ENCODE measurements around the gene EXOC7. TPM values are rescaled to one million over a fixed set of nuclear protein-coding genes. Genes with fewer than 3 reads are reported as not detected.
A peak's percentile ranks its signal among the peaks of the same experiment; 100 is the strongest.

The EXOC7 gene
- polyA plus RNA-seq, 1 donor (not counting 4 experiments of a cell fraction or from before 2014, with no cell fraction given) = 60.6 TPM

DNA sequence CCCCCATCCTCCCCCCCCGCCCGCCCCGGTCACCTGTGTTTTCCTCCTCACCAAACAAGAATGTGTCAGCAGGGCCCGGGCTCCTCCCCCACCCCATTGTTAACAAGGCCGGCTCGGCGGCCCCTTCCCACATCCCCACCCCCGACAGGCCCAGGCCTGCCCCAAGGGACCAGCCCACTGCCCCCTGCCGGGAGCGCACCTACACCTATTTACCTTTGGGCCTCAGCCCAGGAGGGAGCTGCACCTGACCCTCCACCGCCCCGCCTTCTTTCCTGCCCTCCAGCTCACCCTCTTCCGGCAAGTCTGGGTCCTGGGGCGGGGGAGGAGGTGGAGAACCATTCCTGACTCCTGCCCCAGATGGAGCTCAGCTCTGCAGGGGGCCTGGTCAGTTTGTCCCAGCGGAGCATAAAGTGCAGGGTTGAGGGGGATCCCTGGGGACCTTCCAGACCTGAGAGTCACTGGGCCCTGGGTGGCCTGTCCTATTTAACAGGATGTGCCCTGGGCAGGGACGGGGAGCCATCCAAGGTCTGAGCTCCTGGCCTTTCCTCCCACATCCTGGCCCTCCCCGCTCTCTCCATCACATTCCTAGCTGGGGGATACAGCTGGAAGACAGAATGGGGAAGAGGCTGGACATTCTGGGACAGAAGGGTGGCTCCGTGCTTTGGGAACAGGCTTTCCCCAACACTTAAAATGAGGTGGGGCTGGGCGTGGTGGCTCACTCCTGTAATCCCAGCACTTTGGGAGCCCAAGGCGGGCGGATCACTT is 29.2 kb upstream of the EXOC7 start:
- DNase-seq (ENCODE audit: low read depth, low spot score) (peak; percentile 11), FAIRE-seq (no peak)
- Histone ChIP-seq H3K9me1 (ENCODE audit: control insufficient read depth, extremely low read depth, insufficient read depth, low read length) (no peaks in the 10 kb centered on the region), H3K79me2 (ENCODE audit: control insufficient read depth, insufficient read depth, low read length) (no peaks in the 10 kb centered on the region), H3K4me1 (ENCODE audit: control insufficient read depth, extremely low read depth, insufficient read depth, low read length) (peaks cover 10% of the 10 kb centered on the region), H3K9ac (ENCODE audit: control insufficient read depth, extremely low read depth, insufficient read depth, low read length) (no peak overlapping the region), H2AFZ (ENCODE audit: control insufficient read depth, low read length) (no peak overlapping the region), H3K4me2 (ENCODE audit: control insufficient read depth, extremely low read depth, insufficient read depth, low read depth, low read length) (peak overlapping the region; percentile 66), H3K4me3 (ENCODE audit: control insufficient read depth in 2 of 3, extremely low read depth in 1 of 3, insufficient read depth in 2 of 3, low read depth in 1 of 3, low read length in 3 of 3) (no peak overlapping the region), H4K20me1 (ENCODE audit: control insufficient read depth, extremely low read depth, insufficient read depth, low read length) (no peaks in the 10 kb centered on the region), H3K36me3 (ENCODE audit: control insufficient read depth in 2 of 2, extremely low read depth in 1 of 2, insufficient read depth in 2 of 2, low read length in 2 of 2) (no peaks in the 10 kb centered on the region), H3K27me3 (ENCODE audit: control insufficient read depth, extremely low read depth, insufficient read depth, low read length) (peaks cover 13% of the 10 kb centered on the region), H3K9me3 (ENCODE audit: control insufficient read depth, low read depth, low read length) (no peaks in the 10 kb centered on the region), H3K27ac (ENCODE audit: control insufficient read depth, insufficient read depth, low read length) (no peak overlapping the region)
- dilution Hi-C loops (cut with MboI; ENCODE audit: extremely low pct_ligation_motif_present, low sequenced_read_pairs) = no loop called here
- peak in 2 of 3 experiments; percentile 11 to 17 for TF ChIP-seq CTCF (optimal IDR thresholded peaks at IDR 0.05 in 1 of 3, IDR thresholded peaks at IDR 0.05 in 1 of 3, conservative IDR thresholded peaks at IDR 0.05 in 1 of 3; ENCODE audit: extremely low read depth in 1 of 3, insufficient read depth in 2 of 3, low read length in 3 of 3)
- no peak for TF ChIP-seq EZH2 (IDR thresholded peaks at IDR 0.05; ENCODE audit: low read length)

- Histone ChIP-seq H3K9ac (ENCODE audit: control insufficient read depth, extremely low read depth, insufficient read depth, low read length) (no peak overlapping the region), H3K9me1 (ENCODE audit: control insufficient read depth, extremely low read depth, insufficient read depth, low read length) (no peaks in the 10 kb centered on the region), H2AFZ (ENCODE audit: control insufficient read depth, low read length) (no peak overlapping the region), H3K36me3 (ENCODE audit: control insufficient read depth in 2 of 2, extremely low read depth in 1 of 2, insufficient read depth in 2 of 2, low read length in 2 of 2) (no peaks in the 10 kb centered on the region), H3K27ac (ENCODE audit: control insufficient read depth, insufficient read depth, low read length) (no peak overlapping the region), H3K27me3 (ENCODE audit: control insufficient read depth, extremely low read depth, insufficient read depth, low read length) (peaks cover 6% of the 10 kb centered on the region), H3K4me2 (ENCODE audit: control insufficient read depth, extremely low read depth, insufficient read depth, low read depth, low read length) (peak overlapping the region; percentile 48), H3K4me3 (ENCODE audit: control insufficient read depth in 2 of 3, extremely low read depth in 1 of 3, insufficient read depth in 2 of 3, low read depth in 1 of 3, low read length in 3 of 3) (no peak overlapping the region), H3K9me3 (ENCODE audit: control insufficient read depth, low read depth, low read length) (no peaks in the 10 kb centered on the region), H3K79me2 (ENCODE audit: control insufficient read depth, insufficient read depth, low read length) (no peaks in the 10 kb centered on the region), H4K20me1 (ENCODE audit: control insufficient read depth, extremely low read depth, insufficient read depth, low read length) (no peaks in the 10 kb centered on the region), H3K4me1 (ENCODE audit: control insufficient read depth, extremely low read depth, insufficient read depth, low read length) (peaks cover 10% of the 10 kb centered on the region)
- dilution Hi-C loops (cut with MboI; ENCODE audit: extremely low pct_ligation_motif_present, low sequenced_read_pairs) = no loop called here
- TF ChIP-seq CTCF (optimal IDR thresholded peaks at IDR 0.05 in 1 of 3, IDR thresholded peaks at IDR 0.05 in 1 of 3, conservative IDR thresholded peaks at IDR 0.05 in 1 of 3; ENCODE audit: extremely low read depth in 1 of 3, insufficient read depth in 2 of 3, low read length in 3 of 3) (no peak), EZH2 (IDR thresholded peaks at IDR 0.05; ENCODE audit: low read length) (no peak)
- peak; percentile 57 for DNase-seq (ENCODE audit: low read depth, low spot score)
- no peak for FAIRE-seq
Observed at GRCh38 chr17:76131692-76132573, 28.3 kb upstream of the EXOC7 start.

Data from keratinocyte (primary cell).